ENCODE measurements around the gene IDS. TPM values are rescaled to one million over a fixed set of nuclear protein-coding genes. Genes with fewer than 3 reads are reported as not detected.
A peak's percentile ranks its signal among the peaks of the same experiment; 100 is the strongest.

The IDS gene
- total and polyA plus RNA-seq, 12 donors = 24.0 to 89.5 (median 71.4) TPM

- Histone ChIP-seq H3K27me3 (no peaks in the 10 kb centered on the region), H3K36me3 (no peaks in the 10 kb centered on the region), H3K4me1 (no peaks in the 10 kb centered on the region), H3K27ac (no peak overlapping the region), H3K9me3 (peaks cover 0 to 11% (median 0%) of the 10 kb centered on the region in 11 donors), H3K4me3 (no peak overlapping the region)
- WGBS, 2 donors = 83 to 96% methylated on average over 2 of the region's 2 CpGs
- TF ChIP-seq, protein P1, sequence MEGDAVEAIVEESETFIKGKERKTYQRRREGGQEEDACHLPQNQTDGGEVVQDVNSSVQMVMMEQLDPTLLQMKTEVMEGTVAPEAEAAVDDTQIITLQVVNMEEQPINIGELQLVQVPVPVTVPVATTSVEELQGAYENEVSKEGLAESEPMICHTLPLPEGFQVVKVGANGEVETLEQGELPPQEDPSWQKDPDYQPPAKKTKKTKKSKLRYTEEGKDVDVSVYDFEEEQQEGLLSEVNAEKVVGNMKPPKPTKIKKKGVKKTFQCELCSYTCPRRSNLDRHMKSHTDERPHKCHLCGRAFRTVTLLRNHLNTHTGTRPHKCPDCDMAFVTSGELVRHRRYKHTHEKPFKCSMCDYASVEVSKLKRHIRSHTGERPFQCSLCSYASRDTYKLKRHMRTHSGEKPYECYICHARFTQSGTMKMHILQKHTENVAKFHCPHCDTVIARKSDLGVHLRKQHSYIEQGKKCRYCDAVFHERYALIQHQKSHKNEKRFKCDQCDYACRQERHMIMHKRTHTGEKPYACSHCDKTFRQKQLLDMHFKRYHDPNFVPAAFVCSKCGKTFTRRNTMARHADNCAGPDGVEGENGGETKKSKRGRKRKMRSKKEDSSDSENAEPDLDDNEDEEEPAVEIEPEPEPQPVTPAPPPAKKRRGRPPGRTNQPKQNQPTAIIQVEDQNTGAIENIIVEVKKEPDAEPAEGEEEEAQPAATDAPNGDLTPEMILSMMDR (IDR thresholded peaks at IDR 0.05) = no peak
- no peak for DNase-seq
- ATAC-seq = peak in 1 of 8 donors; percentile 77
- intact Hi-C loops (cut with DNase I) = no loop called here
These were observed 52.1 kb downstream of the IDS start for GRCh38 chrX:149453030-149453429.

GRCh38 chrX:149433451-149433850 is 71.7 kb downstream of the IDS start:
- TF ChIP-seq, protein P1 (IDR thresholded peaks at IDR 0.05) = no peak
- WGBS, 2 donors = 51 to 56% methylated on average over 4 of the region's 4 CpGs
- no peak overlapping the region for H3K27ac ChIP-seq
- DNase-seq = no peak
- H3K27me3 ChIP-seq = no peaks in the 10 kb centered on the region
- no peaks in the 10 kb centered on the region for H3K36me3 ChIP-seq
- intact Hi-C loops (cut with DNase I) = no loop called here
- H3K4me1 ChIP-seq = no peaks in the 10 kb centered on the region
- ATAC-seq = no peak
- H3K9me3 ChIP-seq = no peaks in the 10 kb centered on the region
- H3K4me3 ChIP-seq = no peak overlapping the region

DNA sequence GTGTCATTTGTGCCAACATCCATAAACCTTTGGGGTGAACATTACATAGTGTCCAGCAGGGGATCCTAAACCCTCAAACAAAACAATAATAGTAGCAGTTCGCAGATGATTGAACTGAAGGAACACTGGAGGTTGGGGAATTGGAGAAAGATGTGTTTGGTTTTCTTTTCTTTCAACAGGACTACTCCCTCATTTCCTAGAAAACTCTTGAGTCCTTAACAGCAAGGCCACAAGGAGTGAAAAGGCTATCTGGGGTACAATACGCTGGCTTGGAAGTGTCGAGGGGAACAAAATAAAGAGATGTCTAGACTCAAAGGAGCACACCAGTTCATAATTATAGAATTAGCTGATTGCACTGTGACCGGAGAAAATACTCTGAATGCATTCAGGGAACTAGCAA is 72.1 kb downstream of the IDS start:
- no peak for DNase-seq
- Histone ChIP-seq H3K27ac (no peak overlapping the region), H3K27me3 (no peaks in the 10 kb centered on the region), H3K36me3 (no peaks in the 10 kb centered on the region), H3K4me1 (no peaks in the 10 kb centered on the region), H3K9me3 (no peaks in the 10 kb centered on the region), H3K4me3 (no peak overlapping the region)
- WGBS, 2 donors = 62 to 75% methylated on average over 4 of the region's 4 CpGs
- ATAC-seq = no peak
- intact Hi-C loops (cut with DNase I) = no loop called here
- TF ChIP-seq, protein P1 (IDR thresholded peaks at IDR 0.05) = no peak

Other genes starting within 250 kb of the IDS start
- 10 to 100 TPM; 20.6 to 35.8 (median 26.1) TPM for gene EOLA1, start 35.7 kb upstream of the IDS start, total RNA-seq
- gene EOLA1, start 35.7 kb upstream of the IDS start, polyA plus RNA-seq = 10 to 100 TPM; 21.0 to 37.7 TPM
- gene HSFX3, start 44.6 kb upstream of the IDS start, total RNA-seq = under 1 TPM in 2 of 10 donors, not detected in 8; 0.21 to 0.31 TPM
- under 1 TPM in 1 of 2 donors, not detected in 1; 0.12 TPM for gene HSFX3, start 44.6 kb upstream of the IDS start, polyA plus RNA-seq
- not detected for gene MAGEA9B, start 82.2 kb upstream of the IDS start, total RNA-seq
- not detected for gene MAGEA9B, start 82.2 kb upstream of the IDS start, polyA plus RNA-seq
- 1 to 10 TPM in 3 of 10 donors, under 1 TPM in 3, not detected in 4; 0.22 to 2.2 (median 0.78) TPM for gene HSFX2, start 90.0 kb upstream of the IDS start, total RNA-seq
- 1 to 10 TPM in 1 of 2 donors, under 1 TPM in 1; 0.70 to 2.3 TPM for gene HSFX2, start 90.0 kb upstream of the IDS start, polyA plus RNA-seq
- 10 to 100 TPM; 27.1 to 42.8 (median 34.5) TPM for gene TMEM185A, start 126.5 kb upstream of the IDS start, total RNA-seq
- 10 to 100 TPM; 12.7 to 15.0 TPM for gene TMEM185A, start 126.5 kb upstream of the IDS start, polyA plus RNA-seq
- not detected for gene MAGEA11, start 206.8 kb upstream of the IDS start, total RNA-seq
- not detected for gene MAGEA11, start 206.8 kb upstream of the IDS start, polyA plus RNA-seq